COLO668 (cell line): ENCODE results near the gene NLN.
"Not testable (repeated sequence)": the region's sequence is repeated elsewhere in the genome, so short reads cannot be mapped to it uniquely, and the experiment has no call there.

ENCODE experiments used
- DNase-seq: peaks from one replicate; lab custom pipeline; 2025; ENCODE audit not compliant: unreplicated experiment; lab: John Stamatoyannopoulos, UW

NLN gene

DNA sequence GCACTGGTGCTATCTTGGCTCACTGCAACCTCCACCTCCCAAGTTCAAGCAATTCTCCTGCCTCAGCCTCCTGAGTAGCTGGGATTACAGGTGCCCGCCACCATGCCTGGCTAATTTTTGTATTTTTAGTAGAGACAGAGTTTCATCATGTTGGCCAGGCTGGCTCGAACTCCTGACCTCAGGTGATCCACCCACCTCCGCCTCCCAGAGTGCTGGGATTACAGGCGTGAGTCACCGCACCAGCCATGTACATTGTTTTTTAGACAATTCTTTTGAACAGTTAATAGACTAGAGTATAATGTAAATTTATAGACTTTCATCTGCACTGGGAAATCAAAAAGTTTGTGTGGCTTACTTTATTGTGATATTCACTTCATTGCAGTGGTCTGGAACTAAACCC lies 85.5 kb downstream of the NLN start:
- DNase-seq = not testable (repeated sequence)

DNA sequence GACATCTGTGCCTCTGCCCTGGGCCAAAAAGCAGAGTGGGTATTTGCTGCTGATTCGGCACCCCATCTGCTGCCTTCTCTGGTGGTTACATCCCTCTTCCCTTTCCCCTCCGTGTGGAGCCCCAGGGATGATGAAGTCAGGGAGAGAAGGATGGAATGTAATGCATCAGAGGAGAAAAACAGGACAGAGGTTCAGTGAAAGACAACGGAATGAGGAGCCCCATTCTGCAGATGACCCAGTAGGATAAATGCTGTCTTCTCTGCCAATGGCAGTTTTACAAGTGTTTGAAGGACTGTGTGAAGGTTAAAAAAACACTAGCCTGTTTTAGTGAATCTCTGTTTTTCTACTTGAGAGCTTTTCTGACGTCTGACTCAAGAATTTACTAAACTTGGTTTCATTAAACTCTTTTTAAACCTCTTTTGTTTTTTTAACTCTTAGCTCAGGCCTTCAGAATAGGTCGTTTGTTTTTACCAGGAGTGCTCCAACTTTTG lies 86.3 kb downstream of the NLN start:
- no peak for DNase-seq

DNA sequence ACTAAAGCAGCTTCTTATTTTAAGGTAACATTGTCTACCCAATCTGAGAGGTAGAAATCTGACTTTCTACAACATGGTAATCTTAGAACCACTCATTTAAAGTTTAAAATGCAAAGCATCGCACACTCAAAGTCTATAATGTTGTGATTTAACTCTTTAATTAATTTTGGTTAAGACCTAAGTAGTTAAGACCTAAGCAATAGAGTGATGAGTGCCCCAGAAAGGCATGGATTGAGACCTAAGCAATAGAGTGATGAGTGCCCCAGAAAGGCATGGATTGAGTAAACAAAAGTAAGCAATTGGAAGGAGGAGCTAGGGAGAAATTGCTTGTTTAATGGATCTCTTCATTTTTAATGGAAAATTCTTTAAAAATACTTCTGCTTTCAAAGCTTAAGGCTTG lies 86.8 kb downstream of the NLN start:
- no peak for DNase-seq

DNA sequence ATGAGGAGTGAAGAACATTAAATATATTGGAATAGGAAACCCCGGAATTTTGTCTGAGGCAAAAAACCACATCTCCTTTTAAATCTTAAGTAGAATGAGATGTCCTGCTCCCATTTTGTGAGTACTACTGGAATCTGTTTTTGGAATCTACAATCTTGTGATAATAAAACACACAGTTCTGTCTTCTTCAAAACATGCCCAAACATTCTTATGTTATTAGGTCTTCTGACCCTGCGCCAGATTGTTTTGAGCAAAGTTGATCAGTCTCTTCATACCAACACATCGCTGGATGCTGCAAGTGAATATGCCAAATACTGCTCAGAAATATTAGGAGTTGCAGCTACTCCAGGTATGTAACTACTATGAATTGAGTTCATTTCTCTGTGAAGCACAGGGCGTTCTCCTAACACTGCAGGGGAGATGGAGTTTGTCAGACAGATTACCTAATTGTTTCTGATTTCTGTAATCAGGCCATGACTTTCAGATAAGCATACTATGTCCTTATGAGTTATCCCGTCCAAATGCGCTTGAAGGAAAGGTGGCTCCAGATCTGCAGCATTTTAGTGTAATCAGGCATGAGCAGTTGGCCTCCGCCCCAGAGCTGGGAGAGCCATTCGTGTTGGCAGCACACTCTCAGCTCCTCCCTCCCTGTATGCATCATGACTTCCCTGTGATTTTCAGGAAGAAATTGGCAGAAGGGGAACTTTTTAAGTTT lies 88.0 kb downstream of the NLN start:
- DNase-seq = no peak

DNA sequence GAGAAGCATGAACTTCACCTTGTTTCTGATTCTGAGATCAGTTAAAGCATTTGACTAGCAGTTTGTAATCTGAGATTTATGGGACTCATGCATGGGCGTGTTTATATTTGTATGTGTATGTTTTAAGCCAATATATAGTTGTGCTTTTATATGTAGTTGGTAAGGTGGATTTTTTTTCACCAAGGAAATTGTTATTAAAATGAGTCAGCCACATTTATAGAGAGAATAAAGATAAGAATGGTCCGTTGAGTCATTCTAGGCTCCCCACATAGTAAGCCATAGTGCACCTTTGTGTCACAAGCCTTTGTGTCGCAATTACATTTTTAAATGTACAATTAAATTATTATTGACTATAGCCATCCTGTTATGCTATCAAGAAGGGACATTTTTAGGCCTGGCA lies 89.0 kb downstream of the NLN start:
- DNase-seq = no peak

DNA sequence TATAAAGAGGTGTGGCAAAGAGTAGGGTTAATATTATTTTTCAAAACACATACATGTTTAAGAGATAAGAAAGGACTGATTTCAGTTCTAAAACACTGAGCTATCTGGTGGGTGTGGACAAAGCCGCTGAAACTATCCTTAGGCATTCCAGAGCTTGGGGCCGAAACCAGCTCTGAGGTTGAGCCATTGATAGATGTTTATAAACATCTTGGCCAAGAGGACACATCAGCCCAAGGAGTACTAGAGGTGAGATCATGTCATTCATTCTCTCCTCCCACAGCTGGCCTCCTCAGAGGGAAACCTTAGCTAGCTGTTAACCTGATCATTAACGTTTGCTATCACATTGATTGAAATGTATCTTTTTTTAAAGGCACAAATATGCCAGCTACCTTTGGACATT lies 89.9 kb downstream of the NLN start:
- DNase-seq = no peak

DNA sequence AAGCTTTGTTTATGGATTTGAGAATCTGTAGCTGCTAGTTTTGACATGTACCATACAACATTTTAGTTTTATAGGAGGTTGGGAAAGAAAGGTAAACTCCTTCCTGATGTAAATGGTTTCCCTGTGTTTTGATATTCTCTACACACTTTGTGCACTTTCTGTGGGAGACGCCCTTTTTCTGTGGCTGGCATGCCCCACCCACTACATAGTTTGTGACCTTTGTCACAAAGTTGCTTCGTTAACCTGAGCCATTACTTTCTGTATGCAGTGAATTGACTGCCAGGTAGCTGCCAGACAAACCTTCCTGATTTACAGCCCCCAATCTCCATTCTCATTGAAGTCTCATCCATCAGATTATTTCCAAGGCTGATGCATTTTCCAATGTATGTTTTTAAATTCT lies 90.6 kb downstream of the NLN start:
- no peak for DNase-seq

DNA sequence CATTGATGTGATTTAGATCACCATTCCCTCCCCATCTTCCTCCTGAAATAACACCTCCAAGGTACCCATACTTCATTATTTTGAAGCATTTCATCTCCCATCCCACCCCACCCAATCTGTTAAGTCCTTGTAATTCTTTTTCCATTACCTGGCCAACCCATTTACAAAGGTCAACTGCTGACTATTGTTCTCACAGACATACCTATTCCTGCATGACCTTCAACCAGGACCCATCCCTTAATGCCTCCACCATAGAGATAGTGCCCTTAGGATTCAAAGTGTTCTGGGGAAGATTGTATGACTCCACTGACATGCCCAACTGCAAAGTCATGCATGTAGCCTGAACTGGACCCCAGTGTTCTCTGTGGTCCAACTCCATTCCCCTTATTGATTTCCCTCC lies 91.2 kb downstream of the NLN start:
- no peak for DNase-seq

DNA sequence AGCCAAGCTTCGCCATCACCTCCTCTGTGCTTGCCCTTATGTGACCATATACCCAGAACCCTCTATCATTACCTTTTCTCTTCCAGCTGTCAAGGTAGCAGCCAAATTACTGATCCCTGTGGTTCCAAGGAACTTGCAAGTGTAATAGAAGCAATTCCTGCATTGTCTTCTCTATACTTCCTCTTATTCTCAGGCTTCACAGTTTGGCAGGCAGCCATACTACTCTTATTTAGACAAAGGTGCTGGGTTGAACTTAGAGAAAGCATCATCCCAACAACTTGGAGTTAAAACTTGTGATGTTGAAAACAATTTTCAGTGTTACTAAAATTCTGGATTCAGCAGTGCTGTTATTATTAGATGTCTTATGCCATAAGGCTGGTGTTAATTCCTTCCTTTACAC lies 93.2 kb downstream of the NLN start:
- no peak for DNase-seq

DNA sequence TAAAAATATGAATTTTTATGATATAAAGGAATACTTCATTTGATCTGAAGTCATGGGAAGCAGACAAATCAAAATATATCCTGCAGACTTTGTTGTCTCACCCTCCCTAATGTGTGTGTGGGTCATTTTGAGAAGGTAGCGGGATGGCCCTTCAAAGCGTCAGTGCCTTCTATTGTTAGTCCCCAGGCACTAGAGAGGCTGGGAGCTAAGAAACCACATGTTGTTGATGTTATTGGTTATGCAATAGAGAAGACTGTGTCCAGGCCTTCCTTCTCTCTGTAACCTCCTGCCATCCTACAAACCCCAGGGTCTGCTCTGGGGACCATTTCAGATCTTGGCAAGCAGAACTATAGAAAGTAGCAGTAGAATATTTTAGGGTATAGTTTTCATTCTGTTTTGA lies 94.7 kb downstream of the NLN start:
- DNase-seq = no peak

DNA sequence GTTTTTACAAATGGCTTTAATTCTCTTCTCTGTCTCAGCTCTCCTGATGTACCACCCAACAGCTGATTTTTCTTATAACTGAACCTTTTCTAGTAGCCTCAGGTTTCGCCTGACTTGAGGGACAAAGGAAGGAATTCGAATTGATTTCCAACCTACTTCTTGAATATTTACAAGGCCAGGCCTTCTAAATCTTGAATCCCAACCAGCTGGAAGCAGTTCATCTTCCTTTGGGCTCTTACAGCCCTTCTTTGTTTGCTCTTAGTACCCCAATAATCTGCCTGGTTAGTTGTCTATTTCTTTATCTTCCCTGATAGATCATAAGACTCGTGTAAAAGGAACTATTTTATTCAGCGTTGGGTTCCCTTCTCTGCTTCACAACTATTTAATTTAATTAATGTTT lies 95.9 kb downstream of the NLN start:
- no peak for DNase-seq

DNA sequence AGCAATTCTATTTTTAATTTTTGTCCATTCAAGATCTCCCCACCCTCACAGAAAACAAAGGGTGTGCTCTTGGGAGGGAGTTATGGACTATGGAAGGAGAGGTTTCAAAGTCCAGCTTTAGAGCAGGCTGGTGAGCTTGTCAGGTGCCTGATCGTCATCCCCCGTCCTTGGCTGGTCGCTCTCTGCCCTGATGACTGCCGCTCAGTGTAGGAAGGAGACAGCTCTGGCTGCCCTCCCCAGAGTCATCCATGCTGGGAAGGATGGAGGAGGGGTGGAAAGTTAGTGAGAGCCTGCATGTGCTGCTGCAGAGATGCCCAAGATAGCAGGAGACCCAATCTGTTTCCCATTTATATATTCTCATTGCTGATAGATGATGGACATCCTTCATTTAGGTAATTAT lies 96.6 kb downstream of the NLN start:
- DNase-seq = no peak

DNA sequence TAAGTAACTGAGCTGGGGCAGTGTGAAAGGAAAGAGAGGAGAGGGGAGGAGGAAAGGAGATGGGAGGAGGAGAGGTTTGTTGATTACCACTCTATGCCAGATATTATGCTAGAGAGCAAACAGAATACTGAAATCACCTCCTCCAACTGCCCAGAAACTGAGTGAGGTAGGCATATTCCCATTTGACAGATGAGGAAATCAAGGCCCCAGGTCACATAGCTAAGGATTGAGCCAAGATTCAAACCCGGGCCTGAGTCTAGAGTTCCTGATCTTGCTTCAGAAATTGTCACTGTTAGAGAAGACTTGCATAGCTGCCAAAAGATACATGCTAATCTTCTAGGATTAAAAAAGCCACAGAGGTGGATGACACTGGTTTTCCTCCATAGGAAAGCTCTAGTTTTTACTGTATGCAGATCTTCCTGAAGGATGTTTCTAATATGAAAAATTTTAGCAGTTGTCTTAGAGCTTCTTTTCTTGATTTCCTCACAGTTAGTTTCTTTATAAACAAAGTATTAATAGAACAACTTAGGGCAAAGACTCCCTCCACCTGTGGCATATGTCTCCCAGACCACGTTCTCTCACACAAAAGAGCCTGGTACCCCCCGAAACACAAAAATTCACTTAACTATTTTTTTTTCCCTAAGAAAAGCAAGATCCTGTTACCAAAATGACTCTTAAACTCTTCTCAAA lies 97.4 kb downstream of the NLN start:
- no peak for DNase-seq

DNA sequence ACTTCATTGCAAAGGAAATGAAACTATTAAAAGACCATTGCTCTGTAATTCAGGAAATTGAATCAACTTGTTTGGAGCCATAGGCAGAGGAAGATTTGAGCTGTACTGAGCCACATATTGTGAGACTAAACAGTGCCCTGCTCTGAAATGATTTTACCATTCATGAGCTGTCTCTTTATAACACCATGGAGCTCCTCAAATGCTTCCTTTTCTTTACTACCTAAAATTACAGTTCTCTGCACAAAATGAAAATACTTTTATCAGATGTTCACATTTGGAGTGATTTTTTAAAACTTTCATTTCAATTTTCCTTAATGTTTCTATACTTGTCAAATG lies 97.9 kb downstream of the NLN start:
- DNase-seq = no peak

DNA sequence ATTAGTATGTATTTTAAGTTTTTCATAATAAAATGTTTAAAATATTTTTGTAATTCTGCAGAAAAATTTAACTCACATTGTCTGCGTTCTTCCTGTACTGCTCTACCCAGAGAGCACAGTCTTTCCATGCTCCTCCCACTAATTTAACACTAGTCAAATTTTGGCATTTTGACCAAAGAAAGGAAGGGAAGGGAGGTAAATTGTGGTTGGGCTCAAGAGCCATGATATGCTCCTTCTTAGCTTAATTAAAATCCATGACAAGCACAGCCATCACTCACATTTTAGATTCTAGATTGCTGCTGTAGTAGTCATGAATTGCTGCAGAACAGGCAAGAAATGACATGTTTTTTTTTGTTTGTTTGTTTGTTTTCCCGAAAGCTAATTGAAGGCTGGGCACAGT lies 98.4 kb downstream of the NLN start:
- DNase-seq = no peak

DNA sequence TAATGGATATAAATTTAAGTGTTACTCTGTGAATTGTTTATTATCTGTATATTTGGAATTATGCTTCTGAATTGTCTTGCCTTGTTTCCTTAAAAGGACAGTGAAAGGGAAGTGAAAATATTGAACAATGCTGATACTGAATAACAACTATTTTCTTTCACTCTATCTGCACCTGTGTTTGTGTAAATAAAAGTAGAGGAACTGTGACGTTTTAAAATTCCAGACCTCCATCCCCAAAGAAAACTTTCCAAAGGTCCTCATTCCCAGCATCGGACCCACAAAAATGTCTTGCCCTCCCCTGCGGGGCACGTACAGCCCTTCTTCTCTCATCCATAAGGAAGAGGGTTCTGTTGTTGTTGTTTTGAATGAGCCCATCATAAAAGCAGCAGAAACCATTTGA lies 100.0 kb downstream of the NLN start:
- no peak for DNase-seq

DNA sequence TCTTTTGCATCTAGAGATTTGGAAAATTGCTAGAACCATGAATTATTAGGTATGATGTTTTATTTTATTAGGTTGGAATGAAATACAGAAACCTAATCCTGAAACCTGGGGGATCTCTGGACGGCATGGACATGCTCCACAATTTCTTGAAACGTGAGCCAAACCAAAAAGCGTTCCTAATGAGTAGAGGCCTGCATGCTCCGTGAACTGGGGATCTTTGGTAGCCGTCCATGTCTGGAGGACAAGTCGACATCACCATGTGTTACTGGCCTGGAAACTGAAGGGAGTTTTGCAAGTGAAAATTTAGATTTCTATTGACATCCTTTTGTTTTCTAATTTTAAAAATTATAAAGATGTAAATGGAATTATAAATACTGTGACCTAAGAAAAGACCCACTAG lies 100.7 kb downstream of the NLN start:
- DNase-seq = no peak

DNA sequence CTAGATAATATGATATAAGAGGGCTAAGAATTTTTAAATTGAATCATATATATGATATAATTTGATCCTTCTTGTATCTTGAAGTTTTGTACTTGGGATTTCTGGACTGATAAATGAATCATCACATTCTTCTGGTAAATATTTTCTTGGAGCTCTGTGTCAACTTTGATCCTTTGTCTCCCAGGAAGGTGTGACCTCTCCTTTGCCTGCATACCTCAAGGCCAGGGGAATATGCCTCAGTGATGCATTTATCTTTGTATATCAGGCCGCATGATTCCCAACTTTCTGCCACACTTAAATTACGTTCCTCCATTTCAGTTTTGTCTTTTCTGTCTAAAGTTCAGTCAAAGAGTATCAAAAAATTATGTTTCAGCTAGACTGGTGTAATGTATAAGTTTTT lies 101.2 kb downstream of the NLN start:
- DNase-seq = no peak

DNA sequence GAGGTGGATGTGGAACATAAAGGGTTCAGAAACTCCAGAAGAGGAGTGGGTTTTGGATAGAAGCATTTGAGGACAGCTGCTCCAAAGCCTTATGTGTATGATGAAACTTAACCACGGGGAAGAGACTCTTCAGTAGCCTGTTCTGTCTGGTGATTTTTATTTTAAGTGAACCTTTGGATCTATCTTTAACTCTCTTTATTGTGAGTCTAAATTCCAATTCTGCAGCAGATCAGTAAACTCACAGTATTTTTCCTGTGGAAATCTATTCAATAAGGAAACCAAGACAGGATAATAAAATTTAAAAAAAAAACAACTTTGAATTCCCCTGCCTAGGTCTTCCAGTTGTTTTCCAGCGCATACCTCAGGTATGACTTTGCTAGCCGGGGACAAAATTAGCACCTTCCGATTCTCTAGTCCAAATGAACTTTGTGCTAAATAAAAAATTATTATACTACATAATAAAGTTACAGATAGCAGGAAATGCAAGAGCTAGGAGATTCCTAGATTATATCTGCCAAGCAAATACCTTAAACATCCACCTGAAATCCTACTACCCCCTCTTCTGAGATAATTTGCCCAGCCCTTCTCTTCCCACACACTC lies 101.9 kb downstream of the NLN start:
- DNase-seq = no peak

DNA sequence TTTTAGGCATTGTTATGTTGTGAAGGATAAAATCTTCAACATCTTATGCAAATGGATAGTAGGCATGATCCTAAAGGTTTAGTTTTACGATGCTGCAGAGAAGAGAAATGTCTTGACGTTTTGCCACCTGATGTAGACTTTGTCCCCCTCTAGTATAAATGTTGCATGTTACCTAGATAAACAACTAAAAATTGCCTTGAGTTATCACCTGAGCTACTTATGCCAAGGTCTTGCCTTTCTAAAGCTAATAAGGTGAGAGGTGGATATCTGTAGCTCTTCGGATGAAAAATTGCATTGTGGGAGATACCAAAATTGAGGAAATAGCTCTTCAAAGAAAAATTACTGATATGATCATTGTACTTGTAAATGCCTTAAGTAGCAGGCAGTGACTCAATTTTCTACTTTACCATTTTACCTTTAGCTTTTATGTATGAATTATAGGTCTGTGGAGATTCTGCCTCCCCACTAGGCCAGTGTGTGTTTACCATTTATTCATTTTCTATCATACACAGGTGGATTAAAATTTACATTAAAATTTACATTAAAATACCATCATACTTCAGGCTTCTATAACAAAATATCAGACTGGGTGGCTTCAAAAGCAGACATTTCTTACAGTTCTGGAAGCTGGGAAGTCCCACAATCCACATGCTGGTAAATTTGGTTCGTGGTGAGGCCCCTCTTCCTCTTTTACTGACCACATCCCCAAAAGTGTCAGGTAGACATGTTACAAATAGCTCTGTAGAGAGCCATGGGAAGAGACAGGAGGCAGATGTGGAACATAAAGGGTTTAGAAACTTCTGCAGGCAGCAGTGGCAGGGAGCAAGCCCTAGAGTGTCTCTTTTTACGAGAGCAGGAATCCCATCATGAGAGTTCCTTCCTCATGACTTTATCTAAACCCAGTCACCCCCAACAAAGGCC lies 103.7 kb downstream of the NLN start:
- DNase-seq = no peak

DNA sequence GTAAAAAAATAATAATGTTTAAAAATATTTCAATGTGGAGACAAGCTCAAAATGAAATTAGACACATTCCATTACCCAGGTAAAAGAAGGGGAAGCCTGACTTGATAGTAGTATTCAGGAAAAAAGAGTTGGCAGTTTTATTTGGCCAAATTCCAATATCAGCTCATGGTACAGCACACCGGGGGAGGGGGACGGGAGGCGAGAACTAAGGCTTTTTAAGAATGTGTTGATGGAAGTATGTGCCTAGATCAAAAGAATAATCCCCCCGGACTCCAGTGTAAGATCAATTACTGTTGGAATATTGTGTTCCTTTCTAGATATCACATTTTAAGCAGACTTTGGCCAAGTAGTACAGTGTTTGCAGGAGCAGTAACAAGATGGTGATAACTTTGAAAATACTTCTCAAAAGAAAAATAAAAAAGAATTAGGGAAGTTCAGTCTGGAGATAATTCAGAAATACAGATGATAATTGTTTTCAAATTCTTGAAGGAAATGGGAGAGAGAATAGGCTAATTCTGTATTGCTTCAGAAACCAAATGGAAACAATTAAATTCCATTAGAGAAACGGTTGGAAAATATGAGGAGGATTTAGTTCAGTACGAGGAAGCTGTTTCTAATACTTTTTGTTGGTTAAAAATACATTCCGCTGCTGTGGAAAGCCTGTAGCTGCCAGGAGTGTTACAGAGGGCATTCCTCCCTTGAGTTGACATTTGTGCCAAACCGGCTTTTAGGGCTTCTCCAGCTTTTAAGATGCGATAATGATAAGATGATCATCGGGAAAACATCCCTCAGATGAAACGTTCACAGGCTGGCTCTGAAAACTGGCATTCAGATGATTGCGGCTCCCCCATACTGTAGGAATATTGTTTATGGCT lies 106.3 kb downstream of the NLN start:
- no peak for DNase-seq
